GM12865 (cell line): Measurements from ENCODE around the gene CRISP2.

Experiments
- DNase-seq: peaks from one replicate; pipeline ENCODE4 v3.0.0; 2010; ENCODE audit warnings: low read depth
- H3K4me3 ChIP-seq: 2 replicates; pipeline ENCODE4 v1.5.1; 2011; ENCODE audit warnings: mild to moderate bottlenecking, low read depth, low read length, control low read depth
- CTCF ChIP-seq: IDR thresholded peaks from 2 replicates; pipeline ENCODE4 v1.5.1; 2011; ENCODE audit warnings: low read length, control low read depth, low read depth, inconsistent platforms; ENCODE audit not compliant: insufficient read depth; ENCODE audit errors: missing control alignments

Gene CRISP2

GRCh38 chr6:49713346-49713745 is at the start of gene CRISP2:
TSS of gene CRISP2 (minus strand) at chr6:49713543. CDS start at chr6:49709196, 4,347 bp downstream.
- no peak within 1 kb of the TSS for H3K4me3 ChIP-seq
- no peak for DNase-seq
- TF ChIP-seq CTCF, result no peak

GRCh38 chr6:49744259-49744658 is 30.9 kb upstream of the CRISP2 start, which contains the start of gene CRISP3:
TSS of gene CRISP3 (minus strand) at chr6:49744388. CDS start at chr6:49744367, 21 bp downstream.
- TF ChIP-seq CTCF, result no peak
- DNase-seq, result peak; percentile 3
- no peak within 1 kb of the TSS for H3K4me3 ChIP-seq

- no peak for TF ChIP-seq CTCF
- H3K4me3 ChIP-seq, result no peak overlapping the region
- no peak for DNase-seq
These were observed 30.1 kb upstream of the CRISP2 start for GRCh38 chr6:49743429-49743828.

- no peak overlapping the region for H3K4me3 ChIP-seq
- DNase-seq, result no peak
- TF ChIP-seq CTCF, result no peak
These were observed 26.1 kb upstream of the CRISP2 start for GRCh38 chr6:49739423-49739822.

GRCh38 chr6:49736017-49736508 is 22.7 kb upstream of the CRISP2 start:
- no peak for TF ChIP-seq CTCF
- no peak overlapping the region for H3K4me3 ChIP-seq
- DNase-seq, result no peak

- no peak for TF ChIP-seq CTCF
- no peak overlapping the region for H3K4me3 ChIP-seq
- DNase-seq, result no peak
These were observed 20.3 kb upstream of the CRISP2 start for GRCh38 chr6:49733680-49734079.

- no peak overlapping the region for H3K4me3 ChIP-seq
- TF ChIP-seq CTCF, result no peak
- DNase-seq, result no peak
These were observed 19.4 kb upstream of the CRISP2 start for GRCh38 chr6:49732781-49733180.
